Measurements from ENCODE around the gene EPC2. TPM values are rescaled to one million over a fixed set of nuclear protein-coding genes. Genes with fewer than 3 reads are reported as not detected.
"Not testable (repeated sequence)": the region's sequence is repeated elsewhere in the genome, so short reads cannot be mapped to it uniquely, and the experiment has no call there.

EPC2 gene
- total and polyA plus RNA-seq, 2 donors: 18.9 to 80.9 TPM

DNA sequence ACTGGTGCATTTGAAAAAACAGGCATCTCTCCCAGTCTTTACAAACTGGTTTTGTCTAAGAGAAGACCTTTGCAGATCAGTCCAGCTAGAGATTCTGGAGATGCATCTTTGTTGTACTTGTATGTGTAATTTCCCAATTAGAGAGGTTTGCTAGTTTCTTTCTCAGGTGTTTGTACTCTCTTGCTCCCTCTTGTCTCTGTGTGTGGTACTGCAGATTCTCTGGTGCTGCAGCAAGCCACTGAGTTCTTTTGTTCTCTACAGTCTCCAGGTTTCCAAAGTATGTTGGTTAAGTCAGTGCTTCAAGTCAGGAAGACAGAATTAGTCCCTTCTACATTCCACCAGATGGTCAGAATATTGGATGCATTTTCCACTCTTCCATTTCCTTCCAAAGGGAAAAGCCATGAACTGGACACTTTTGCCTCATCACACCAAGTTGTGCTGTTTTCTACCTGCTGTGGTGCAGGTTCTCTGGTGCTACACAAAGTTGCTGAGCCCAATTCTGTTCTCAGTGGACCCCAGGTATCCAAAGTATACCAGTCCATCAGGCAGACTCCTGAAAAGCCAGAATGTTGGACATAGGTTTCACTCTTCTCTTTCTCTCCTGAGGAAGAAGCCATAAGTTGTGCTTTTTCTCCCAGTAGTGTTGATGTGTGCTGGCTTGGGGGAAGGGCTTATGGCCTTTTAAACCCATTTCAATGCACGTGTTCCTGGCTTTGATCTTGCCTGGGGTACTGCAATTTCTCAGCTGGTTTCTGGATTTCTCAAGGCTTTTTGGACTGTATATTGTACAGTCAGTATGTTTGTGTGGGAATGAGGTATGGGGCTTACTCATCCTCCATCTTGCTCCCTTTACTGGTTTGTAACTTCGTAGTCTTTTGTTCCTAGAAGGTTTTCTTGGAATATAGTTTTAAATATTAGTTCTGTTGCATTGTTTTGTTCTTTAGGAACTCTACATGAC lies 29.8 kb downstream of the EPC2 start:
- Histone ChIP-seq H3K27ac (ENCODE audit: low read depth) (no peak overlapping the region), H3K36me3 (ENCODE audit: insufficient read depth) (no peaks in the 10 kb centered on the region), H3K4me1 (ENCODE audit: insufficient read depth) (no peaks in the 10 kb centered on the region), H3K4me3 (ENCODE audit: low read depth, low read length) (no peak overlapping the region)
- no peak for DNase-seq (ENCODE audit: extremely low spot score)
- 73% methylated on average over 2 of the region's 2 CpGs for WGBS

DNA sequence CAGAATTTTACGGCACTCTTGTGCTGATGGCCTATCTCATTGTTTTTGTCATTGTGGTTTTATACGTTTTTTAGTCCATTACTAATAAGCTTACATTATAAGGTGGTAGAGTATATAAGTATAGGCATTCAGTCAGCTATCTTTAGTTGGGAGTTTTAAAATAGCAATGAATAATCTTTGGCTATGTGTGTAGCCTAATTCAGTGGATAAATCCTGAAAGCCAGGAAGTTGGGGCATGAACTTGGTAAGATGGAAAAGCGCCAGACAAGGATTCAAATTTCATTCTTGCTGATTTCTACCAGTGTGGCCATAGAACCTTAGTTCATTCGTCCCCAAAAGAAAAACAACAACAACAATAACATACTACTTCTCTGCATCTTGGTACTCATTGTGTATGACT lies 31.2 kb downstream of the EPC2 start:
- no peak for DNase-seq (ENCODE audit: extremely low spot score)
- Histone ChIP-seq H3K4me3 (ENCODE audit: low read depth, low read length) (no peak overlapping the region), H3K36me3 (ENCODE audit: insufficient read depth) (no peaks in the 10 kb centered on the region), H3K4me1 (ENCODE audit: insufficient read depth) (no peaks in the 10 kb centered on the region), H3K27ac (ENCODE audit: low read depth) (no peak overlapping the region)
- WGBS: 56% methylated on average over 4 of the region's 4 CpGs

DNA sequence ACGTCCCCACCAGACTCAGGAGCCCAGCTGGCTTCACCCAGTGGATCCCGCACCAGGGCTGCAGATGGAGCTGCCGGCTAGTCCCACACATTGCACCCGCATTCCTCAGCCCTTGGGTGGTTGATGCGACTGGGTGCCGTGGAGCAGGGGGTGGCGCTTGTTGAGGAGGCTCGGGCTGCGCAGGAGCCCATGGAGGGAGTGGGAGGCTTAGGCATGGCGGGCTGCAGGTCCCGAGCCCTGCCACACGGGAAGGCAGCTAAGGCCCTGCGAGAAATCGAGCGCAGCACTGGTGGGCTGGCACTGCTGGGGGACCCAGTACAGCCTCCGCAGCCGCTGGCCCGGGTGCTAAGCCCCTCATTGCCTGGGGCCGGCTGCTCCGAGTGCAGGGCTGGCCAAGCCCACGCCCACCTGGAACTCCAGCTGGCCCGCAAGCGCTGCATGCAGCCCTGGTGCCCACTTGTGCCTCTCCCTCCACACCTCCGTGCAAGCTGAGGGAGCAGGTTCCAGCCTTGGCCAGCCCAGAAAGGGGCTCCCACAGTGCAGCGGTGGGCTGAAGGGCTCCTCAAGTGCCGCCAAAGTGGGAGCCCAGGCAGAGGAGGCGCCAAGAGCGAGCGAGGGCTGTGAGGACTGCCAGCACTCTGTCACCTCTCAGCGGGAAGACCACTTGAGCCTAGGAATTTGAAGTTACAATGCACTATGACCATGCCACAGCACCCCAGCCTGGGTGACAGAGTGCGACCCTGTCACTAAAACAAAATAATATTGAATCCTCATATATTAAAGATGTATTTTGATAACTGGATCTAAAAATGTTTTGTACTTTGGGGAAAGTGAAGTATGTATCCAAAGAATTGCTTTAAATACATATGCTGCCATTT lies 34.0 kb downstream of the EPC2 start:
- H3K4me1 ChIP-seq (ENCODE audit: insufficient read depth); H3K36me3 ChIP-seq (ENCODE audit: insufficient read depth); DNase-seq (ENCODE audit: extremely low spot score); H3K27ac ChIP-seq (ENCODE audit: low read depth); H3K4me3 ChIP-seq (ENCODE audit: low read depth, low read length): not testable (repeated sequence)
- 98% methylated on average over 31 of the region's 31 CpGs for WGBS

DNA sequence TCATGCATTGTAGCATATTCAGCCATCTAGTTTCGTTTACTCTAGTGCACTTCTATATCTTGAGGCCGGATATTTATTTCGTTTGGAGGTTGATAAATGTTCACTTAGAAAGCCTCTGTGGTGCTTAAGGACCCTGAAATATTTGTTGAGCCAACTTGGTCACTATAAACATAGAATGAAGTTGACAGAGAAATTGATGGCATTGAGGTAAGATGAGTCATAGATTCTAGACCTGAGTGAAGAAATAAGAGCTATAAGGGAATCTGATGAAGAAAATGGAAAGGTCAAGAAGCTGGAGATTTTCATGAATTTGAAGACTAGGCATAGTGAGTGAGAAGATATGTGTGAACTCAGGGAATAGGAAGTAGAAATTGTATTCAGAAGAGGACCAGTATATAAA lies 35.9 kb downstream of the EPC2 start:
- no peak for DNase-seq (ENCODE audit: extremely low spot score)
- Histone ChIP-seq H3K4me1 (ENCODE audit: insufficient read depth) (no peaks in the 10 kb centered on the region), H3K27ac (ENCODE audit: low read depth) (no peak overlapping the region), H3K4me3 (ENCODE audit: low read depth, low read length) (no peak overlapping the region), H3K36me3 (ENCODE audit: insufficient read depth) (no peaks in the 10 kb centered on the region)
- WGBS: 66% methylated on average over 3 of the region's 3 CpGs

DNA sequence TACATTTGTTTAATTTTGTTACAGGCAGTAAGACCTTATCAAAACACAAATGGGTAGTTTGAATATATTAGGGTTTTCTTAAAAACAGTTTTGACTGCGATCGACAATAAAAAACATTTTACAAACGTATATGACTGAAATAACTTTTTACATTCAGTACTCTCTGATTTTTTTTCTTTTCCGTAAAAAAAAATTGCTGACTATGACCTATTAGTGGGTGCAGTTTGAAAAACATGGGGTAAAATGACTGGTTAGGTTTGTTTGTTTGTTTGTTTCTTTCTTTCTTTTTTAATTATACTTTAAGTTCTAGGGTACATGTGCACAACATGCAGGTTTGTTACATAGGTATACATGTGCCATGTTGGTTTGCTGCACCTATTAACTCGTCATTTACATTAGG lies 36.9 kb downstream of the EPC2 start:
- DNase-seq (ENCODE audit: extremely low spot score): no peak
- Histone ChIP-seq H3K36me3 (ENCODE audit: insufficient read depth) (no peaks in the 10 kb centered on the region), H3K4me1 (ENCODE audit: insufficient read depth) (no peaks in the 10 kb centered on the region), H3K27ac (ENCODE audit: low read depth) (no peak overlapping the region), H3K4me3 (ENCODE audit: low read depth, low read length) (no peak overlapping the region)
- WGBS: 94% methylated on average over 5 of the region's 5 CpGs

DNA sequence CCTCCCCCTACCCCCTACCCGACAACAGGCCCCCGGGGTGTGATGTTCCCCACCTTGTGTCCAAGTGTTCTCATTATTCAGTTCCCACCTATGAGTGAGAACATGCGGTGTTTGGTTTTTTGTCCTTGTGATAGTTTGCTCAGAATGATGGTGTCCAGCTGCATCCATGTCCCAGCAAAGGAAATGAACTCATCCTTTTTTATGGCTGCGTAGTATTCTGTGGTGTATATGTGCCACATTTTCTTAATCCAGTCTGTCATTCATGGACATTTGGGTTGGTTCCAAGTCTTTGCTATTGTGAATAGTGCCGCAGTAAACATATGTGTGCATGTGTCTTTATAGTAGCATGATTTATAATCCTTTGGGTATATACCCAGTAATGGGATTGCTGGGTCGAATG lies 37.3 kb downstream of the EPC2 start:
- WGBS: 99% methylated on average over 5 of the region's 6 CpGs
- not testable (repeated sequence) for DNase-seq (ENCODE audit: extremely low spot score); H3K27ac ChIP-seq (ENCODE audit: low read depth)

DNA sequence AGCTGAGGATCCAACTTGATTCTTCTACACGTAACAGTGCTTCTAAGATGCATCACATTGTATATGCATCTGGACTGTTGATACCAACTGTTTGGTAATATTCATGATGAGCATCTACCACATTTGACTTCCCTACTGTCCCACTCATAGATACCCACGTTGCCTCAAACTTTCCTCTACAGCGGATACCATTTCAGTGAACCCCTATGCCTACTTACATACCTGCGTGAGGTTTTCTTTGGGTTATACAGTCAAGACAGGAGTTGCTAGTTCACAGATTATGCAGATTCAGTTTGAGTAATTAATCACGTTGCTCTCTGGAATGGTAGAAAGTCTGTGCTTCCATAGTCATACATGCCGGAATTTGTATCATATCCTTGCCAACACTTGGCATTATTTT lies 40.0 kb downstream of the EPC2 start:
- Histone ChIP-seq H3K4me3 (ENCODE audit: low read depth, low read length) (no peak overlapping the region), H3K27ac (ENCODE audit: low read depth) (no peak overlapping the region), H3K36me3 (ENCODE audit: insufficient read depth) (no peaks in the 10 kb centered on the region), H3K4me1 (ENCODE audit: insufficient read depth) (no peaks in the 10 kb centered on the region)
- no peak for DNase-seq (ENCODE audit: extremely low spot score)
- WGBS: 89% methylated on average over 6 of the region's 6 CpGs

More for the DNA sequence above, 37.3 kb downstream of the EPC2 start:
- not testable (repeated sequence) for H3K4me3 ChIP-seq (ENCODE audit: low read depth, low read length); H3K4me1 ChIP-seq (ENCODE audit: insufficient read depth); H3K36me3 ChIP-seq (ENCODE audit: insufficient read depth)

DNA sequence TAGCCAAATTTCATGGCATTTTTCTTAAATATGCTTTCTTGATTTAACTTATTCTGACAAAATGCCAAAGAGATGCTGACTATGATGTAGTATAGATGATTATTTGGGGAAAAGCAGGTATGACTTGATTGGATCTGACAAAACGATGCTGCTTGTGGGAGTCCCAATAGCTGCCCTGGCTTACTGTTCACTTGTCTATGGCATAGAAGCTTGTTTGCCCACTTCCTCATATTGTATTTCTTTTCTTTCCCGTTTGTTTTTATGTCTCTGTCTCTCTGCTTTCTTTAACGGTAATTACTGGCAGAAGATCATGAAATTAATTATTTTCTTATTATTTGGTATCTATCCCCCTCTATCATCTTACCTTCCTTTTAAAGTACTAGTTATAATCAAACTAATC lies 43.0 kb downstream of the EPC2 start:
- WGBS: 92% methylated on average over 3 of the region's 3 CpGs
- H3K36me3 ChIP-seq (ENCODE audit: insufficient read depth): no peaks in the 10 kb centered on the region
- H3K27ac ChIP-seq (ENCODE audit: low read depth): no peak overlapping the region
- H3K4me3 ChIP-seq (ENCODE audit: low read depth, low read length): no peak overlapping the region
- no peak for DNase-seq (ENCODE audit: extremely low spot score)
- H3K4me1 ChIP-seq (ENCODE audit: insufficient read depth): no peaks in the 10 kb centered on the region

DNA sequence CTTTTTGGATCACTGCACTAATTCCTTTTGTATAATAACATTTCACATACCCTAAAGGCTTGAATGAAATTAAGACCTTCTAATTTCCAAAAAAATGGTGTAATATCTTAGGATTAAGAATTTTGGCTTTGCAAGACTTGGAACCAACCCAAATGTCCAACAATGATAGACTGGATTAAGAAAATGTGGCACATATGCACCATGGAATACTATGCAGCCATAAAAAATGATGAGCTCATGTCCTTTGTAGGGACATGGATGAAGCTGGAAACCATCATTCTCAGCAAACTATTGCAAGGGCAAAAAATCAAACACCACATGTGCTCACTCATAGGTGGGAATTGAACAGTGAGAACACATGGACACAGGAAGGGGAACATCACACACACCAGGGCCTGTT lies 43.5 kb downstream of the EPC2 start:
- H3K36me3 ChIP-seq (ENCODE audit: insufficient read depth); H3K4me3 ChIP-seq (ENCODE audit: low read depth, low read length); DNase-seq (ENCODE audit: extremely low spot score); H3K27ac ChIP-seq (ENCODE audit: low read depth); H3K4me1 ChIP-seq (ENCODE audit: insufficient read depth): not testable (repeated sequence)

DNA sequence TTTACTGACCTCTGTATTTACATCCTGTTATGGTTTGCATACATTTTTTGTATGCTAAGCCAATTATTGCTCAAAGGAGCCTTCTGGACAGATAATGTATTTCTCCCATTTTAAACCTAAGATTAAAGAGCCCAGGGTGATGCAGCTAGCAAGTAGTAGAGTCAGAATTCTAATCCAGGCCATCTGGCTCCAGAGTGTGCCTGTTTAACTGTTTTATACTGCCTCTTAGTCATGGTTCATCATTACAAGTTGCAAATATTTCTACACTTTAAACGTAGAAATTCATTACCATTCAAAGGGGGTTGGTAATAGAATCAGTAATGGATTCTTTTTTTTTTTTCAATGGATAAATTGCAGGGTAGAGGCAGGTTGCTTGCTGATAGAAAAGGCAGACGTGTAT lies 52.4 kb downstream of the EPC2 start:
- no peak for DNase-seq (ENCODE audit: extremely low spot score)
- WGBS: 87% methylated on average over 2 of the region's 2 CpGs
- no peak overlapping the region for H3K4me3 ChIP-seq (ENCODE audit: low read depth, low read length)
- H3K36me3 ChIP-seq (ENCODE audit: insufficient read depth): peaks cover 3% of the 10 kb centered on the region
- H3K4me1 ChIP-seq (ENCODE audit: insufficient read depth): no peaks in the 10 kb centered on the region
- H3K27ac ChIP-seq (ENCODE audit: low read depth): no peak overlapping the region

DNA sequence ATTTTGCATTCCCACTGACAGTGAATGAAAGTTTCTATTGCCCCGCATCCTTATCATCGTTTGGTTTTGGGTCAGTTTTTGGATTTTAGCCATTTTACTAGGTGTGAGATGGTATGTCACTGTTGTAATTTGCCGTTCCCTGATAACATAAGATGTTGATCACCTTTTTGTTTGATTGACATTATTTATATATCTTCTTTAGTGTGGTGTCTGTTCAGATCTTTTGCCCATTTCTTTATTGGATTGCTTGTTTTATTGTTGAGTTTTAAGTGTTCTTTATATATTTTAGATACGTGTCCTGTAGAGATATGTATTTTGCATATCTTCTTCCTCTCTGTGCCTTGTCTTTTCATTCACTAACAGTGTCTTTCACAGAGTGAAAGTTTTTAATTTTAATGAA lies 55.3 kb downstream of the EPC2 start:
- Histone ChIP-seq H3K27ac (ENCODE audit: low read depth) (no peak overlapping the region), H3K36me3 (ENCODE audit: insufficient read depth) (peaks cover 3% of the 10 kb centered on the region), H3K4me1 (ENCODE audit: insufficient read depth) (no peaks in the 10 kb centered on the region), H3K4me3 (ENCODE audit: low read depth, low read length) (no peak overlapping the region)
- 97% methylated on average over 4 of the region's 4 CpGs for WGBS
- no peak for DNase-seq (ENCODE audit: extremely low spot score)

DNA sequence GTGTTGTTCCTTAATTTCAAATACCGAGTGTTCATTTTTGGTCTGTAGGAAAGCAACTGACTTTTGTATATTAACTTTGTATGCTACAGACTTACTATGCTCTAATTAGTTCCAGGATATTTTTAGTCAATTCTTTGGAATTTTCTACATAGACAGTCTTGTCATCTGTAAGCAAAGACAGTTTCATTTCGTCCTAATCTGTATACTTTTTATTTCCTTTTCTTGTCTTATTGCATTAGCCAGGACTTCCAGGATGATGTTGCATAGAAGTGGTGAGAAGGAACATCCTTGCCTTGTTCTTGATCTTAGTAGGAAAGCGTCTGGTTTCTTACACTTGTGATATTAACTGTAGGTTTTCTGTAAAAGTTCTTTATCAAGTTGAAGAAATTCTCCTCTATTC lies 56.5 kb downstream of the EPC2 start:
- Histone ChIP-seq H3K36me3 (ENCODE audit: insufficient read depth) (no peaks in the 10 kb centered on the region), H3K4me1 (ENCODE audit: insufficient read depth) (no peaks in the 10 kb centered on the region), H3K27ac (ENCODE audit: low read depth) (no peak overlapping the region), H3K4me3 (ENCODE audit: low read depth, low read length) (no peak overlapping the region)
- 98% methylated on average over 3 of the region's 3 CpGs for WGBS
- DNase-seq (ENCODE audit: extremely low spot score): no peak

DNA sequence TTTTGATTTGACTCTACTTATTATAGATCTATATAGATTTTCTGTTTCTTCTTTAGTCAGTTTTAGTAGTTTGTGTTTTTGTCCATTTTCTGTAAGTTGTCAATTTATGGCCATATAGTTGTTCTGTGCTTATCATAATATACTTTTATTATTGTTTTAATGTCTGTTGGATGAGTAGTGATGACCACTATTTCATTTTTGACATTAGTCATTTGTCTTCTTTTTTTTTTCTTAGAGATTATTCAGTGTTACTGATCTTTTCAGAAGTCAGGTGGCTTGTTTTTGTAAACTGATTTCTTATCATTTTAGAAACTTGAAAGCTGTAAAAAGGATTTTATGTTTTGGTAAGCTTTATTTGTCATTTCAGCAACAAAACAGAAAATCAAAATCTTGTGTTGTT lies 57.3 kb downstream of the EPC2 start:
- Histone ChIP-seq H3K36me3 (ENCODE audit: insufficient read depth) (no peaks in the 10 kb centered on the region), H3K4me1 (ENCODE audit: insufficient read depth) (no peaks in the 10 kb centered on the region), H3K4me3 (ENCODE audit: low read depth, low read length) (no peak overlapping the region), H3K27ac (ENCODE audit: low read depth) (no peak overlapping the region)
- no peak for DNase-seq (ENCODE audit: extremely low spot score)

DNA sequence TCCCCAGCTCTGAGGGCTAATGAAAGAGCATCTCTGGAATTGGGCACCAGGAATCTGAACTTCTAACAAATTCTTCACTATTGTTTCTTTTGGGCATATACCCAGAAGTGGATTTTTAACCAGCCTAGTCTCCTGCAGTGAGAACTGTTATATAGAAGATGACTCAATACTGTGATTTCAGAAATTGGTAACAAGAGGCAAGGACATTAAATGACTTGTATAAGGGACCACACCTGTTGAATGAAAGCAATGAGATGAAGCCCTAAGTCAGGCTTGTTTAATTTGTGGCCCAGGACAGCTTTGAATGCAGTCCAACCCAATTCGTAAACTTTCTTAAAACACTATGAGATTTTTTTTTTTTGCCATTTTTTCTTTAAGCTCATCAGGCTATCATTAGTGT lies 57.9 kb downstream of the EPC2 start:
- no peak overlapping the region for H3K4me3 ChIP-seq (ENCODE audit: low read depth, low read length)
- H3K27ac ChIP-seq (ENCODE audit: low read depth): no peak overlapping the region
- WGBS: 96% methylated on average over 1 of the region's 1 CpG
- no peak for DNase-seq (ENCODE audit: extremely low spot score)
- H3K36me3 ChIP-seq (ENCODE audit: insufficient read depth): no peaks in the 10 kb centered on the region
- H3K4me1 ChIP-seq (ENCODE audit: insufficient read depth): no peaks in the 10 kb centered on the region

All from urinary bladder (tissue), 4 donors.